CD4-positive, alpha-beta T cell treated with Interleukin-21 for 1 hour (primary cell): ENCODE measurements around the gene PRKCH.

Experiments used
- DNase-seq: peaks from one replicate; pipeline ENCODE4 v3.0.0-alpha.2; 2020

The PRKCH gene

DNA sequence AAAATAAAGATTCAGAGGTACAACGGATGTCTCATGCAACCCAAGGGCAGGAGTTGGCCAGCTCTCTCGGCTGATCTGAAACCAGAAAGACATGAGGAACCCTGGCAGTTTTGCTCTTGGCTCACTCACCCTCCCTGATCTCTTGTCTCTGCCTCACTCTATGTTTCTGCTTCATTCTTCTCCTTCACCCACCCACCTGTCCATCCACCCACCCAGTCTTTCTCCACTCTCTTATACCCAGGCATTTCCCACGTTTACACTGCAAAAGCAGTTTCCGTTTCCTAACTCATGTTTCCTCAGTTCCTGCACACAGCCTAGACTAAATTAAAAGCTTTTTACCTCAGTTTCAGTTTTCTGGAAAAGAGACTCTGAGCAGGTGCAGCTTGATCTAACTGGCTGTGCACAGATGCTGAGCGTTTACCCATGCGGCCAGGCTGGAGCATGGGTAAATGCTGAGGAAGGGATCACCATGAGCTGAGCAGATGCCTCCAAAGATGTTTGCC lies 157.6 kb downstream of the PRKCH start:
- no peak for DNase-seq

GRCh38 chr14:61479746-61480502 lies 158.5 kb downstream of the PRKCH start:
- DNase-seq, result no peak

- DNase-seq, result no peak
Observed at GRCh38 chr14:61480704-61481285, 159.4 kb downstream of the PRKCH start.

DNA sequence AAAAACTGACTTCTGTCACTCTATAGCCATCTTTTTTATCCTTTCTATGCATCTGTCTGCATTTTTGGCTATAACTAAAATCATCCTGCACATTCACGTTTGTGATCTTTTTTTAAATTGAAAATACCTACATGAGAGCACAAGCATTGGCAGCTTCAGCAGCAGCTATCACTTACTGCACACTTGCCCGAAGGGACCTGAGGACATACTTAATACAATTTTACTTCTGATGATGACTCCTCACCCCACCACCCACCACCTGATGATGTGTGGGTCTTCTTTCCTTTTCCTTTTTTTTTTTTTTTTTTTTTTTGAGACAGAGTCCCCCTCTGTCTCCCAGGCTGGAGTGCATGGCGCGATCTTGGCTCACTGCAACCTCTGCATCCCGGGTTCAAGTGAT lies 160.3 kb downstream of the PRKCH start:
- DNase-seq, result no peak

- DNase-seq, result no peak
Observed at GRCh38 chr14:61482348-61483206, 161.2 kb downstream of the PRKCH start.

DNA sequence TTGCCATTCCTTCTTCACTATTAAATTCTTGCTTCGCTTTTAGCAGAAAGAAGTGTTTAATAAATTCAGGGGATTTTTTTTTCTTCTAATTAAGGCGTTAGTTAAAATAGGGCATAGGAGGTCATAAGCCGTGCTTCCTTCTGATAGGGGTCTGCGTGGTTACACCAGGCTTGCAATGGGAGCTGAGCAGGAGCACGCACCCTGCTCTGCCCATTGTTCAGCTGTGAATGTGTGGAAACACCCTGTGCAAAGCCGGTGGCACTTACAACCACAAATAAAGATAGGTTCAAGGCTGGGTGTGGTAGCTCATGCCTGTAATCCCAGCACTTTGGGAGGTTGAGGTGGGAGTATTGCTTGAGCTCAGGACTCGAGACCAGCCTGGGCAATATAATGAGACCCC lies 162.1 kb downstream of the PRKCH start:
- no peak for DNase-seq

DNA sequence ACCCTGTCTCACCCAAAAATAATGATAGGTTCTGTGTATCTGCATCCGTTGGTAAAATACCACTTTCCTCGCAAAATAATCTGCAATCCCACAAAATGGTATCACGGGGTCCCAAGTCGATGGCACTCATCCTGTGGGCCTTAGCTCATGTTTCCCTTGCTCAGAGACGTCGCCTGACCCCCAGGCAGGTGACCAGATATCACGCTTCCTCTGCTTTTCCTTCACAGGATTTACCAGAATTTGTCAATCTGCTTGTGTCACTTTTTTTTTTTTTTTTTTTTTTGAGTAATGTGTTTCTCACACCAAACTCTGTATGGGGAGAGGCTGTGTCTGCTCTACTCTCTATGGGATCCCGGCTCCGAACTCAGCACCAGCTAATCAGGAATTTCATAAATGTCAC lies 162.7 kb downstream of the PRKCH start:
- no peak for DNase-seq

- DNase-seq, result no peak
Observed at GRCh38 chr14:61484826-61485584, 163.6 kb downstream of the PRKCH start.

DNA sequence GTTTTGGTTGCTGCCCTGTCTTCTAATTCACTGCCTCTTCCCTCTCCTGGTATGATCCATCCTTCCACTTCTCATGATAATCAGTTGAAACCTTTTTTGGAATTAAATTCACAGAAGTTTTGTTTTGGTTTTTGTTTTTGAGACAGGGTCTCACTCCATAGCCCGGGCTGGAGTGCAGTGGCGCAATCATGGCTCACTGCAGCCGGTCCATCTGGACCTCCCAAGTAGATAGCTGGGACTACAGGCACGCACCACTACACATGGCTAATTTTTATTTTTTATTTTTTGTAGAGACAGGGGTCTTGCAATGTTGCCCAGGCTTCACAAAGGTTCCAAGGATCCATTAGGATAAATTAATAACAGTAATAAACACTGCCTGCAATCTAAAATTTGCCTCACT lies 164.3 kb downstream of the PRKCH start:
- no peak for DNase-seq

DNA sequence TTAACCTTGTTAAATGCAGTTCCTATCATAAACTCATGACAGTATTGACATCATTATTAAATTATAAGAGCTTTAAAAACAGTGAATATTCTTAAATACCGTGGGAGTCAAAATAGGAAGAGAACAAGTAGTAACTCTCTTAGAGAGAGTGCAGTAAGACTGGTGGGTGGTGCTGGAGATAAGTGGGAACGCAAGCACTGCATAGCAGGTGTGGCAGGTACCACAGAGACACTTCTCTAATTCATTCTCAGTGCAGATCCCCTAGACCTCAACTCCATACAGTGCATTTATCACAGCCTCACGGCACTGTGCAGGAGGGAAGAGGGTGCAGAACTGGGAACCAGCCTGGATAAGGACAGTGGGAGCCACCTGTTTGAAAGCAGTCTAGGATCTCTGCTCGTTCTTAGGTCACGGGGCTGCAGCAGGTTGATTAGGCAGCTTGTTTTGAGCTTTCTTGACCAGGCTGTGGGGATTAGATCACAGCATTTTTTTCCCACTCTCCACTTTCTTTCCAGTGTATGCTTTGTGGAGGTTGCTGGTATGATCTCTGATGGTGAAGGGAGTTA lies 165.6 kb downstream of the PRKCH start:
- DNase-seq, result no peak

- DNase-seq, result no peak
Observed at GRCh38 chr14:61488417-61489401, 167.3 kb downstream of the PRKCH start.

DNA sequence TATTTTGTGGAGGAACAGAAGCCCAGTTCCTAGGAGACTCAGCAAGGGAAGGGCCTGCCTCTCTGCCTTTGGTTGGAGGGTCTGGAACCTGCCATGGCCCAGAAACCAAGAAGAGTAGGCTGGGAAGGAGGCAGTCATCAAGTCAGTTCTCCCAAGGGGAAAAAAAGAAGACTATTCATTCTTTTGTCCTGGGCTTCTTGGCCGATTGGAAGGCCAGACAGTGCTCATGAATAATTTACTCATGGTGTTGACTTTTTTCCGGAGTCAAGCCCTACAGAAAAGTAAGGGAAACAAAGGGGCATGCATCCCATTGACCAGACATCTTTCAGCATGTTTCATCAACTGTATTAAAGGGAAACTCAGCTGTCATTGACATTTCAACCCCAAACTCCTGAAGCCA lies 168.1 kb downstream of the PRKCH start:
- DNase-seq, result no peak

DNA sequence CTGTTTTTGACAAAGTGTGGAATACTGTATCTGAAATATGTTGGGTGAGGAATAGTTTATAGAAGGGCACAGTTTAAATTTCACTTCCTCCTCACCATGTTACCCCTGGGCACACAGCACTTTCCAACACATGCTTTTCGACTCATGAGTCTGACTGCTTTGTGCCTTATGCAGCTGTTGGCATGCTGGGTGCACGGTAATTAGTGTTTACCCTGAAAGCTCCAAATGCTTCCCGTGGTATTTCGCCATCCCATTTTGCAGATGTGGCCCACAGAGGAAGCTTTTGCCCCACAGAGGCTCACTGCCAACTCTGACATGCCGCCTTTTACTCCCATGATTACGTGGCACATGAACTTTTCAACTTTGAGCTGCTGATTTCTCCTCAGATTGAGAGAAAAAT lies 168.6 kb downstream of the PRKCH start:
- no peak for DNase-seq

DNA sequence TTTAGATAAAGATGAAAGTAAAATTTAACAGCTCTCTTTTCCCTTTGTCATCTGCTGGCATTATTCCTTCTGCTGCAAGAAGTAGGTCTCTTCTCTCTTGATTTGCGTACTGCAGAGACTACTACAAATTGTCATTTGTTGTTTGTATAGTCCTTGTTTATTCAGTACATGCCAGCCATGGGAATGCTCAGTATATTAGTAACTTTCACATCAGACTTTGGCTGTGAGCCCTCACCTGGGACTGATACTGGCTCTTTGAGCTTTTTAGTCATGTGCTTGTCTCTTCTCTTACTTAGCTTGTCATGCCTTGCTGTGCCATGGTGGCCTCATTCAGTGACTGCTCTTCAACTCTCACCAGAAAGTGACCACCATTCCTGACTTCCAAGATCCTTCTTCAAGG lies 169.8 kb downstream of the PRKCH start:
- DNase-seq, result no peak

GRCh38 chr14:61491876-61492434 lies 170.6 kb downstream of the PRKCH start:
- DNase-seq, result no peak

GRCh38 chr14:61492474-61492873 lies 171.1 kb downstream of the PRKCH start:
- DNase-seq, result no peak

GRCh38 chr14:61493239-61493638 lies 171.9 kb downstream of the PRKCH start:
- no peak for DNase-seq

GRCh38 chr14:61494018-61494417 lies 172.6 kb downstream of the PRKCH start:
- no peak for DNase-seq

DNA sequence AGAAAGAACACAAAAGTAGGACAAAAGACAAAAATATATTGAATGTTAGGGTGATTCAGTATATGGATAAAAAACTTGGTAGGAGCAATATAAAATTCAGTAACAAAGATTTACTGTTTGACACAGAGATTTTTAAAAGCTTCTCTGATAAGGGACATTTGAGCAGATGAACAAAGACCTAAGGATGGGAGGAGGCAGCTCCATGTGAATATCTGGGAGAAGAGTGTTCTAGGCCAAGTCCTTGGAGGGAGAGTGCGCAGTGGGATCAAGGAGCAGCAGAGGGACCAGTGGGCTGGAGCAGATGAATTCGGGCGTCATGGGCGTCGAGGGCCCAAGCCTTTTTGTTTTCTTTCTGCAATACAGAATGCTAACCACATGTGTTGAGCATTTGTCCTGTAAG lies 174.4 kb downstream of the PRKCH start:
- DNase-seq, result no peak

DNA sequence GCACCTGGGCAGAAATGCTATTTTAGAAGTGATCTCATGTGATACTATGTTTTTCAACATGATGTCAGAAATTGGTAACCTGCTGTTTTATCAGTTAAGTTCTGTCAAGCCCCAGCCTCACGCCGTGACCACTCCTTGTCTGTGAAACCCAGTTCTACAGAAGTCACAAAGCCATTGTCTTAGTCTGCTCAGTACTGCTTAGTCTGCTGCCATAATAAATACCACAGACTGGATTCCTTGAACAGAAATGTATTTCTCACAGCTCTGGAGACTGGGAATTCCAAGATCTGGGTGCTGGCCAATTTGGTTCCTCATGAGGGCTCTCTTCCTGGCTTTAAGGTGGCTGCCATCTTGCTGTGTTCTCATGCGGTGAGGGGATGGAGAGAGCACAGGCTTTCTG lies 176.9 kb downstream of the PRKCH start:
- DNase-seq, result no peak

- DNase-seq, result no peak
Observed at GRCh38 chr14:61498811-61499210, 177.4 kb downstream of the PRKCH start.
